Measurements from ENCODE around the gene HNRNPUL2.
"Not testable (repeated sequence)": the region's sequence is repeated elsewhere in the genome, so short reads cannot be mapped to it uniquely, and the experiment has no call there.

HNRNPUL2 gene

GRCh38 chr11:62703921-62704320, 23.3 kb downstream of the HNRNPUL2 start:
- DNase-seq (ENCODE audit: low spot score), result not testable (repeated sequence)

GRCh38 chr11:62702246-62702645, 25.0 kb downstream of the HNRNPUL2 start:
- no peak for DNase-seq (ENCODE audit: low spot score)

DNA sequence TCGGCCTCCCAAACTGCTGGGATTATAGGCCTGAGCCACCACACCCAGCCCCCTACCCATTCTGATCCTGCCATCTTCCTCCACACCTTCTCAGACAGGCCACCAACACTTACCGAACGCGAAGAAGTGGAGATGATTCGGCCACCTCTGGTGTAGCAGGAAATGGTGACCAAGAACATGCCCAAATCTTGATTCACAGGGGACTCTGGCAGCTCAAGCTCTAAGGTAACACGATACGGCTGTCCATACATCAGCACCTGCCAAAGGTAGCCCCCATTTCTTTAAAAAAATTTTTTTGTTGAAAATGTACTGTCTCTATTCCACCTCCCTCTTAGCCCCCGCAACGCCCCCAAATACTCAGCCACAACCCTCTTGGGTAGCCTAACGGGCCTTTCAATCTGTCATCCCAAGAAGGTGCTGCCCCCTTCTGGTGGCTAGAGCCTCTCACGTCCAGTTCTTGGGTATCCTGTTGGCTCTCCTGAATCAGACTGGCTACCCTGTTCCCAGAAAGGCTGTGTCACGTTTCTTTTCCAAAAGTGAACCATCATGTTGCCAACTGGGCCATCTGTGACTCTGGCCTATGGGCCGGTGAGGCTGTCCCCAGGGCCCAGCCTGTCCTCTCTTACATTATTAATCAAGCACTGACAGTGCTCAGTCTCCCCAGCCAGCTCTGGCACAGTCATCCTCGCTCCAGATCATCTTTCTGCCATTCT, 32.6 kb downstream of the HNRNPUL2 start:
- peak; percentile 81 for DNase-seq (ENCODE audit: low spot score)

DNA sequence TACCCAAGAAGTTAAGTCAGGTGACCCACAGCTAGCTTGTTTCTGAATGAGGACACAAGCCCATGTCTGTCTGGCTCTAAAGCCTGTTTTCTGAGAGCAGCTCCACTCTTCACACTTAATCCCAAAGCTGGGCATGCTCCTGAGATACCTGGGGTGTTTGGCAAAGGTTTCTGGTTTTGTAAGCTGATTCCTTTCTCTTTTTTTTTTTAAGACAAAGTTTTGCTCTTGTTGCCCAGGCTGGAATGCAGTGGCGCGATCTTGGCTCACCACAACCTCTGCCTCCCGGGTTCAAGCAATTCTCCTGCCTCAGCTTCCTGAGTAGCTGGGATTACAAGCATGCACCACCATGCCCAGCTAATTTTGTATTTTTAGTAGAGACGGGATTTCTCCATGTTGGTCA, 33.6 kb downstream of the HNRNPUL2 start:
- not testable (repeated sequence) for DNase-seq (ENCODE audit: low spot score)

- DNase-seq (ENCODE audit: low spot score), result no peak
Measured at GRCh38 chr11:62689421-62690183, 37.7 kb downstream of the HNRNPUL2 start, which contains the start of gene LRRN4CL. LRRN4CL (minus strand) TSS chr11:62689530; CDS start chr11:62688508, 1,022 bp downstream.

DNA sequence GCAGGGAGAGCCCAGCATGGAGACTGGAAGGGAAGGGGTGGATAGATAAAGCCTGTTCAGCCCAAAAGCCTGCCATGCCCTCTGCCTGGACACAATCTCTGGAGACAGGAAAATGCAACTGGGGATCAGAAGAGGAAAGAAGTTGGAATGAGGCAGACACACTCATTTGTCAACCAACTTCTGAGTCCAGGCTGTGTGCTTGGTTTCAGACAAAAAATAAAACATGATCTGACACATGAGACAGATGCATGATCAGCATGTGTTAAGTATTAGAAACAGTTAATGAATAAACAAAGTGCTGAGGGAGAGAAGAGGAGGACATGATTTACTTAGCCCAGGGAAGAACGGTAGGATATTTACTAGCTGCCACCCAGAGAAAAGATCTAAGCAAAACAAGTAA, 38.8 kb downstream of the HNRNPUL2 start:
- DNase-seq (ENCODE audit: low spot score), result no peak

- DNase-seq (ENCODE audit: low spot score), result no peak
Measured at GRCh38 chr11:62687508-62688396, 39.5 kb downstream of the HNRNPUL2 start.

- DNase-seq (ENCODE audit: low spot score), result no peak
Measured at GRCh38 chr11:62682518-62682917, 44.7 kb downstream of the HNRNPUL2 start.

GRCh38 chr11:62680825-62681240, 46.4 kb downstream of the HNRNPUL2 start:
- DNase-seq (ENCODE audit: low spot score), result peak; percentile 88

DNA sequence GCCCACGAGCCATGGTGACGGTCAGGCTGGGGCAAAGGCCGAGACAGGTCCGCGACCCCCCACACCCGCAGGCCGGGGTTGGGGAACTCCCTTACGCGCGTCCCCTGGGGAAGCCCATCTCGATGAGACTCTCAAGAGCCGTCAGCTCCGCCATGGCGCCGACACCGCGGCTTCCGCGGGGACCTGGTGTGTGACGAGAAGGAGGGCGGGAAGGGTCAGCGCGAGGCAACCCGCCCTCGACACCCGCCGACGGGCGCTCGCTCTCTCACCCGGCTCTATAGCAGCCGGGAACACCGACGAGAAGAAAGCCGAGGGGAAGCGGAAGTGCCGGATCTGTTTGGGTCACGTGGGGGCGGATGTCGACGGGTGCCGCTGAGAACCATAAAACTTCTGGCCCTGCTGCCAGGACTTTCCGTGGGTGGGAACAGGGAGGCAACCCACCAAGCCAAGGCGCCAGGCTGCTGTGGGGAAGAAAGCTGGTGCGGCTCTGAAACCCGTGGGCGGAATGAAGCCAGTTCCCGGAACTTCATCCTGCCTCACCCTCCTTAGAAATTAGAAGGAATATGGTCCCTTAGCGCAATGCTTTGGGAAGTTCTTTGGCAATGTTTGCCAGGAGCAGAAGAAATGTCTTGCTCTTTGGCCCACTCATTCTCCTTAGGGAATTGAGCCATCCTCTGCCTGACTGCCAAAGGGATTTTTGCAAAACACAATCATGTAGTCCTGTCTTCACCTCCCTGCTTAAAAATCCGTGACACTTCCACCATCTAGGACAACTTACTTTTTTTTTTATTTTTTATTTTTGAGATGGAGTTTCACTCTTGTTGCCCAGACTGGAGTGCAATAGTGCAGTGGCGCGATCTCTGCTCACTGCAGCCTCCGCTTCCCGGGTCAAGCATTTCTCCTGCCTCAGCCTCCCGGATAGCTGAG, 48.2 kb downstream of the HNRNPUL2 start, which contains the start of gene UBXN1:
TSS of gene UBXN1 (minus strand) at position 304 of the 927 bp plus-strand sequence. CDS start at position 154, 150 bp downstream.
- DNase-seq (ENCODE audit: low spot score), result peak; percentile 89

- DNase-seq (ENCODE audit: low spot score), result no peak
Measured at GRCh38 chr11:62678433-62678769, 48.9 kb downstream of the HNRNPUL2 start.

DNA sequence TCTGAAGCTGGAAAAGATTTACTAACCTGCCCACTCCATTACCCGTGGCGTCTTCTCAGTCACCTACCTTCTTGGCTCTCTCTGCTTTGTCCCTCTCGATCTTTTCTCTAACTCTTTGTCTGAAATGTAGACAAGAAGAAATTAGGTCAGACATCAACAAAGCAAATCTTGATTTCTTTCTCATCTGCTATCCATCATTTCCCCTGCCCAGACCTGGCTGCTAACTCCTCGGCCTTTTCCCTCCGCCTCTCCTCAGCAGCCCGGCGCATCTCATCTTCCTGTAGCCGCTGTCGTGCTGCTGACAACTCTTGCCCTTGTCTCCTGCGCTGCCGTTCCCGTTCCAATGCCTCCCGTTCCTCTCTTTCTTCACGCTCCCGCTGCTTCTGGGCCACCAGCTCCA, 49.5 kb downstream of the HNRNPUL2 start:
- DNase-seq (ENCODE audit: low spot score), result no peak

DNA sequence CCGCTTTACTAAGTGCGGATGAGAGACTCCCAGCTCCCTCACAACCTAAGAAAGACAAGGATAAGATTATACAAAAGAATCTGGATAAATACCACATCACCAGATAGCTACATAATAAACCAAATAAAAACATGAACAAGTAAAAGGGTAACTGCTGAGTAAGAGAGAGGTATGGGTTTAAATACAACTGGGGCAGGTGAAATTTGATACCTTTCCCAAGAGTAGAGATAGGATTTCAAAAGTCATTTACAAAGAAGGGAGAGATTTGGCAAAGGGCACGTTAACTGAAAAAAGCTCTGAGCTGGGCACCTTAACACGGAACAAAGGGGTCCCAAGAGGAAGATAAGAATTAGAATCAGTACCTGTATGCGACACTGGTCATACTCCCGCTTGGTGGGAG, 50.1 kb downstream of the HNRNPUL2 start:
- no peak for DNase-seq (ENCODE audit: low spot score)

DNA sequence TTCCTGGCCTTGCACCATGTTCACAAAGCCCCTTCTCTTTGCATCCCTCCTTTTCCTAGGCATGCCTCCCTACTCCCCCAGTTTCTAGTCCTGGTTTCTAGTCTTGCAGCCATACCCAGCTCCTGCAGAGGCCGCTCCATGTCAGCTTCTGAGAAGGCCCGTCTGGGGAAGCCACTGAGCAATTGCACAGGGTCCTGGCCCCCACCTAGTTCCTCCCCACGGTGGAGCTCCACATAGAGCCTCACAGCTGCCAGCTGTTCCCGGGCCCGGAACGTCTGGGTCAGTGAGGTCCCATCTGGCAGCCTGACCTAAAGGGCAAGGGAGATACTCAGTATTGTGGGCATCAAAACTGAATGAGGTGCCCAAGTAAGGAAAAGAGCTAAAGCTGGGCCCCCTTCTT, 50.6 kb downstream of the HNRNPUL2 start:
- DNase-seq (ENCODE audit: low spot score), result no peak

- DNase-seq (ENCODE audit: low spot score), result not testable (repeated sequence)
Measured at GRCh38 chr11:62675415-62675814, 51.8 kb downstream of the HNRNPUL2 start.

- no peak for DNase-seq (ENCODE audit: low spot score)
Measured at GRCh38 chr11:62673196-62673525, 54.1 kb downstream of the HNRNPUL2 start.

DNA sequence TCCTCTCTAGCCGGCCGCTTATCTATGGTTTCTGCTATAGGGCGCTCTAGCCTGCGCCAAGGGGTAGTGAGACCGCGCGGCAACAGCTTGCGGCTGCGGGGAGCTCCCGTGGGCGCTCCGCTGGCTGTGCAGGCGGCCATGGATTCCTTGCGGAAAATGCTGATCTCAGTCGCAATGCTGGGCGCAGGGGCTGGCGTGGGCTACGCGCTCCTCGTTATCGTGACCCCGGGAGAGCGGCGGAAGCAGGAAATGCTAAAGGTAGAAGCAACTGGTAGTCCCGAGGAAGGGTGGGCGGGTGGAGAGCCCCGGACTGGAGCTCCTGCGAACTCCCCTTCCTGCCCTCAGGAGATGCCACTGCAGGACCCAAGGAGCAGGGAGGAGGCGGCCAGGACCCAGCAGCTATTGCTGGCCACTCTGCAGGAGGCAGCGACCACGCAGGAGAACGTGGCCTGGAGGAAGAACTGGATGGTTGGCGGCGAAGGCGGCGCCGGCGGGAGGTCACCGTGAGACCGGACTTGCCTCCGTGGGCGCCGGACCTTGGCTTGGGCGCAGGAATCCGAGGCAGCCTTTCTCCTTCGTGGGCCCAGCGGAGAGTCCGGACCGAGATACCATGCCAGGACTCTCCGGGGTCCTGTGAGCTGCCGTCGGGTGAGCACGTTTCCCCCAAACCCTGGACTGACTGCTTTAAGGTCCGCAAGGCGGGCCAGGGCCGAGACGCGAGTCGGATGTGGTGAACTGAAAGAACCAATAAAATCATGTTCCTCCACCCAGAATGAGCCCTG, 55.5 kb downstream of the HNRNPUL2 start, which contains the start of the genes LBHD1 and UQCC3:
TSS of gene LBHD1 (minus strand) at position 660 of the 782 bp plus-strand sequence. CDS start 2,236 bp downstream, outside the sequence.
TSS of gene UQCC3 (plus strand) at position 66 of the 782 bp plus-strand sequence. CDS start at position 139, 73 bp downstream.
- peak; percentile 90 for DNase-seq (ENCODE audit: low spot score)

DNA sequence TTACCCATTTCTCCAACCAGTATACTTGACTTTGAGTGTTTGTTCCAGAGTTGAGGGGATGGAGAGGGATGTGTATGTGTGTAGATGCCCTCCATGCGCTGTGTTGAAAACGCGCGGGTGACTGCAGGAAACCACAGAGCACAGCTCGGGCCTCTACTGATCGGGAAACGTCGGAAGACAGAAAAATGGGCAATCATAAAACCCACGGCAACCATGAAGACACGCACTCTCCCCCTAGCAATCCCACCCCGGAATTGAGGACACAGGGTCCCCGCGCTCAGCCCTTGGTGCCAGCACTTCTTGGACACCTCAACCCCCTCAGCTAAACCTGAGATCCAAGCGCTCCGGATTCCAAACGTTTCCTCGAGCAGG, 56.0 kb downstream of the HNRNPUL2 start:
- DNase-seq (ENCODE audit: low spot score), result no peak

- DNase-seq (ENCODE audit: low spot score), result no peak
Measured at GRCh38 chr11:62669420-62670161, 57.7 kb downstream of the HNRNPUL2 start.

GRCh38 chr11:62667460-62667859, 59.8 kb downstream of the HNRNPUL2 start:
- DNase-seq (ENCODE audit: low spot score), result no peak

Measured in NAMALWA (cell line).